Immature natural killer cell (primary cell): ENCODE data around the gene SEPTIN12. TPM values are rescaled to one million over a fixed set of nuclear protein-coding genes. Genes with fewer than 3 reads are reported as not detected.
A peak's percentile ranks its signal among the peaks of the same experiment; 100 is the strongest.

Source experiments
- DNase-seq, 3 donors: peaks; one replicate each; pipeline ENCODE4 v3.0.0; 2022; ENCODE audit warnings: mixed read lengths in 1 of 3
- H3K27ac Mint-ChIP-seq, 6 donors: one replicate each; pipeline ENCODE4 v1.8.0; 2020; ENCODE audit warnings: mixed read lengths in 6 of 6, mild to moderate bottlenecking in 5 of 6, inconsistent platforms in 4 of 6, moderate library complexity in 3 of 6
- H3K27me3 Mint-ChIP-seq, 3 donors: one replicate each; pipeline ENCODE4 v1.8.0; 2020 to 2021; ENCODE audit warnings: low read depth in 3 of 3, mild to moderate bottlenecking in 3 of 3, mixed read lengths in 3 of 3, moderate library complexity in 3 of 3, inconsistent platforms in 1 of 3
- H3K36me3 Mint-ChIP-seq, 3 donors: one replicate each; pipeline ENCODE4 v1.8.0; 2020; ENCODE audit warnings: mixed read lengths in 3 of 3, inconsistent platforms in 2 of 3, mild to moderate bottlenecking in 2 of 3
- H3K4me1 Mint-ChIP-seq, 2 donors: one replicate each; pipeline ENCODE4 v1.8.0; 2020; ENCODE audit warnings: inconsistent platforms in 2 of 2, mild to moderate bottlenecking in 2 of 2, mixed read lengths in 2 of 2, moderate library complexity in 1 of 2
- H3K4me3 Mint-ChIP-seq, 5 donors: one replicate each; pipeline ENCODE4 v1.8.0; 2020; ENCODE audit warnings: mild to moderate bottlenecking in 5 of 5, mixed read lengths in 5 of 5, inconsistent platforms in 3 of 5, moderate library complexity in 3 of 5
- H3K9me3 Mint-ChIP-seq, 6 donors: one replicate each; pipeline ENCODE4 v1.8.0; 2020; ENCODE audit warnings: mild to moderate bottlenecking in 6 of 6, mixed read lengths in 6 of 6, inconsistent platforms in 4 of 6, moderate library complexity in 3 of 6
- polyA plus RNA-seq, 3 donors: library from polyadenylated mRNA; unstranded; fragments of 300-500 nt; fragmentation: Illumina TruSeq; gene quantifications; one replicate each; pipeline ENCODE4 v1.2.3, GENCODE V29; 2021

The SEPTIN12 gene
- polyA plus RNA-seq, 3 donors from 2014 or later: not detected

DNA sequence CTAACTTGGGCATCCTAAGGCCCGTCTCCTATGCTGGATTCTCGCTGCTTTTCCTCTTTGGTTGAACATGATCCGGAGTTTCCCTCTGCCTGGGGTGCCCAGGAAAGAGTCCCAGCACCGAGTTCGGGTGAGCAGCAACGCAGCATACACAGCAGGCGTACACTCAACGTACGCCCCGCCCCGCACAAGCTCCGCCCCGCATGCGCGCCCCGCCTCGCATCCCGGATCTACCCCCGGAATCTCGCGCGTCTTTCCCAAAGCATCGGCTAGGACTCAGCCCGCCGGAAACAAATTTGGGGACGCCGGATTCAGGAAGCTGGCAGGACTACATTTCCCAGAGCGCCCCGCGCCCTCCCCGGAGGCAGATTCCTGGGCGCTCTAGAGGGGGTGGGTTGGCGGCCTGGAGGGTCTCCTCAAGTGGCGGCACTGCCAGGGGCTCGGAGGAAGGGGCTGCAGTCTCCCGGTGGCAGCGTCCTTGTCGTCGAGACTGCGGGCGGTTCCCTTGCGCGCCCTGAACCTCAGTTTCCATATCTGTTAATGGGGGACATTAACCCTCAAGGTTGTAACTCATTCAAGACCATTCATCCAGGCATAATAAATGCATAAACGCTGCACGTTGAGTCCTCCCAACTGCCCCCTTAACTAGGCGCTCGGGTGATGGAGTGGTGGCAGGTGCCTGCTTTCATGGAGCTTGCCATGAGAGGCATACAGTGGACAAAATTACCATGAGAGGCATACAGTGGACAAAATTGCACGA is 19.4 kb downstream of the SEPTIN12 start:
- Mint-ChIP-seq H3K4me1 (peaks cover 33 to 37% of the 10 kb centered on the region in 2 donors), H3K27ac (peak overlapping the region; percentile 80 to 94 (median 90)), H3K27me3 (peaks cover 12 to 23% (median 15%) of the 10 kb centered on the region in 3 donors), H3K9me3 (no peaks in the 10 kb centered on the region), H3K36me3 (no peaks in the 10 kb centered on the region), H3K4me3 (peak overlapping the region; percentile 88 to 97 (median 91))
- peak; percentile 68 to 73 (median 70) for DNase-seq

GRCh38 chr16:4767872-4768548 is 20.1 kb downstream of the SEPTIN12 start:
- H3K27ac Mint-ChIP-seq: peak overlapping the region; percentile 80 to 94 (median 90)
- H3K9me3 Mint-ChIP-seq: no peaks in the 10 kb centered on the region
- no peaks in the 10 kb centered on the region for H3K36me3 Mint-ChIP-seq
- DNase-seq: no peak
- H3K4me3 Mint-ChIP-seq: peak overlapping the region; percentile 88 to 97 (median 91)
- H3K4me1 Mint-ChIP-seq: peaks cover 33 to 37% of the 10 kb centered on the region in 2 donors
- peaks cover 12 to 23% (median 15%) of the 10 kb centered on the region in 3 donors for H3K27me3 Mint-ChIP-seq

DNA sequence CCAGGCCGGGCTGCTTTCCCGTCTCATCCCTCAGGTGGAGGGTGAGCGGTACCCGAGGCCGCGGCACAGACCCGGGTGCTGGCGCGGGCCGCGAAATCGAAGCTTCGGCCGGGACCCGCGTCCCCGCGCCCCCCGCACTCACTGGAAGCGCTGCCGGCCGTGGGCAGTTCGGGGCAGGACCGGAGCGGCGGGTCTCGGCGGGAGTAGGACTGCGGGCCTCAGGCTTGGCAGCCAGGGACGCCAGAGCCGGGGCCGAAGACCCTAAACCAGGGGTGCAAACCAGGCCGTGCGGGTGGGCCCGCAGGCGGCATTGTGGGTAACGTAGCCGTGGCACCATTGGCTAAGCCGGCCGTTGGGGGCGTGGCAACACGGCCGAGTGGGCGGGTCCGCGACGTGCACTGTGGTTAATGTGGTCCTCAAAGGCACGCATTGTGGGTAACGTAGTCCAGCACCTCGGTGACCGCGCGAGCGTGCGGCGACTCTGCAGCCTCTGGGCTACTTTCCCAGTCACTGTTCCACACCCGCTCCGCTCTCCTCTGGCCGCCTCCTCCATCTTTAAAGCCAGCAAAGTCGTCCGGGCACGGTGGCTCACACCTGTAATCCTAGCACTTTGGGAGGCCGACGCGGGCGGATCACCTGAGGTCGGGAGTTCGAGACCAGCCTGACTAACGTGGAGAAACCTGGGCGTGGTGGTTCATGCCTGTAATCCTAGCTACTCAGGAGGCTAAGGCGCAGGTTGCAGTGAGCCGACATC is 21.1 kb downstream of the SEPTIN12 start, which contains the start of gene ZNF500:
Gene ZNF500 (minus strand): TSS at position 288 of the 754 bp plus-strand sequence. CDS start 1,184 bp downstream, outside the sequence.
- peaks cover 33 to 37% of the 10 kb centered on the region in 2 donors for H3K4me1 Mint-ChIP-seq
- peaks cover 12 to 23% (median 15%) of the 10 kb centered on the region in 3 donors for H3K27me3 Mint-ChIP-seq
- peak; percentile 92 to 94 (median 92) for DNase-seq
- no peaks in the 10 kb centered on the region for H3K9me3 Mint-ChIP-seq
- H3K27ac Mint-ChIP-seq: peak within 1 kb of the TSS; percentile 83 to 94 (median 88)
- no peaks in the 10 kb centered on the region for H3K36me3 Mint-ChIP-seq
- peak within 1 kb of the TSS; percentile 88 to 97 (median 91) for H3K4me3 Mint-ChIP-seq

- no peak for DNase-seq
- Mint-ChIP-seq H3K4me1 (peaks cover 33 to 37% of the 10 kb centered on the region in 2 donors), H3K27ac (peak overlapping the region; percentile 69 to 82 (median 78)), H3K27me3 (peaks cover 12 to 23% (median 15%) of the 10 kb centered on the region in 3 donors), H3K36me3 (no peaks in the 10 kb centered on the region), H3K4me3 (peak overlapping the region; percentile 77 to 88 (median 83)), H3K9me3 (no peaks in the 10 kb centered on the region)
These were observed 22.4 kb downstream of the SEPTIN12 start for GRCh38 chr16:4765511-4766474.

GRCh38 chr16:4763791-4764190 is 24.4 kb downstream of the SEPTIN12 start:
- no peaks in the 10 kb centered on the region for H3K9me3 Mint-ChIP-seq
- H3K36me3 Mint-ChIP-seq: peaks cover 0 to 8% (median 4%) of the 10 kb centered on the region in 3 donors
- peak overlapping the region in 1 of 5 donors; percentile 29 for H3K4me3 Mint-ChIP-seq
- peaks cover 12 to 23% (median 15%) of the 10 kb centered on the region in 3 donors for H3K27me3 Mint-ChIP-seq
- no peak overlapping the region for H3K27ac Mint-ChIP-seq
- no peak for DNase-seq
- peaks cover 25 to 27% of the 10 kb centered on the region in 2 donors for H3K4me1 Mint-ChIP-seq

DNA sequence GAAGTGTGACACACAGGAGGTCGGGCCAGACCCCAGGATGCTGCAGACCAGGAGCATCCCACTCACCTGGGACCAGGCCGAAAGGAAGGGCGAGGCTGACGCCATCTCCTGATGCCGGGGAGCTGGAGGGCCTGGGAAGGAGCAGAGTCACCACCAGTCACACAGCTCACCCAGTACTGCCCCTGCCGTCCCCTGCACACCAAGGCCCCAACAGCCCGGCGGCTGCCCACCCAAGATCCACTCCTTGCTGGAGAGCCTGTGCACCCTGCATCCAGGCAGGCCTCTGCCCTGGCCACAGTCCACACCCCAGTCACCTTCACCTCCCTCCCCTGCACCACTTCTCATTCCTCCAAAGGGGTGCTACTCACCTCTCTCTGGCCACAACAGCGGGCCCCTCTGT is 25.9 kb downstream of the SEPTIN12 start:
- Mint-ChIP-seq H3K36me3 (peaks cover 0 to 13% (median 4%) of the 10 kb centered on the region in 3 donors), H3K27me3 (peaks cover 6 to 10% (median 8%) of the 10 kb centered on the region in 3 donors), H3K4me3 (no peak overlapping the region), H3K4me1 (peaks cover 11 to 12% of the 10 kb centered on the region in 2 donors), H3K9me3 (no peaks in the 10 kb centered on the region), H3K27ac (no peak overlapping the region)
- no peak for DNase-seq

DNA sequence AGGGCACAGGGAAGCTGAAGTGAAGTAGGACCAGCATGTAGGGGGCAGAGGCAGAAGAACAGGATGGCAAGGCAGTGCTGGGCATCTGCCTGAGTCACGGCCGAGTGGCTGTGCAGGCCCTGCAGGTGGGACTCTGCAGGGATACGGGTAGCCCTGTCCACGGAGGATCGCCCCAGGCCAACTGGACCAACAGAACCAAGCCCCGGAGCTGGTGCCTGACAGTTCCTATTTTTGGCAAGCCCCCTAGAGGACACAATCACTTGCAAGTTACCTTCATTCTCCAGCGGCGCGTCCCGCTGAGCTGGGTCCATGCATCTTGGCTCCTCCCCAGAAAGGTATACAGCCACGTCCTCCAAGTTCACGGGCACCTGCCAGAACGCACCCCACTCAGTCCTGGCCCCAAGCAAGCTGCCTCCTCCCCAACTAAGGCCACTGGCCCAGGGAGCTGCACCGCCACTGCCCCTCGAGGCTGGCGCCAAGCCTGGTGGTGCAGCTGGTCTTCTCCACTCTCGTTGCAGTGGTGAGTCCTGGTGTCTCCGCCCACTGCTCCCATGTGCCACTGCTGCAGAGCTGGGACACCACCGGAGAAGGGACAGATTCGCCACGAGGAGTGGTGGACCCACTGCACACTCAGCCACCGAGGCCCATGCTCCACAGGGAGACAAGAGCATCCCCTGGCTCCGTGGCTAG is 27.8 kb downstream of the SEPTIN12 start:
- H3K27me3 Mint-ChIP-seq: no peaks in the 10 kb centered on the region
- H3K27ac Mint-ChIP-seq: peak overlapping the region in 1 of 6 donors; percentile 35
- DNase-seq: no peak
- H3K4me1 Mint-ChIP-seq: peaks cover 0 to 5% of the 10 kb centered on the region in 2 donors
- no peak overlapping the region for H3K4me3 Mint-ChIP-seq
- H3K36me3 Mint-ChIP-seq: peaks cover 9 to 24% (median 15%) of the 10 kb centered on the region in 3 donors
- peaks cover 0 to 2% (median 0%) of the 10 kb centered on the region in 6 donors for H3K9me3 Mint-ChIP-seq

GRCh38 chr16:4755687-4756086 is 32.5 kb downstream of the SEPTIN12 start:
- DNase-seq: no peak
- H3K27me3 Mint-ChIP-seq: no peaks in the 10 kb centered on the region
- no peak overlapping the region for H3K4me3 Mint-ChIP-seq
- no peak overlapping the region for H3K27ac Mint-ChIP-seq
- H3K4me1 Mint-ChIP-seq: peaks cover 0 to 3% of the 10 kb centered on the region in 2 donors
- peaks cover 12 to 35% (median 23%) of the 10 kb centered on the region in 3 donors for H3K36me3 Mint-ChIP-seq
- peaks cover 0 to 2% (median 0%) of the 10 kb centered on the region in 6 donors for H3K9me3 Mint-ChIP-seq

GRCh38 chr16:4754865-4755264 is 33.3 kb downstream of the SEPTIN12 start:
- Mint-ChIP-seq H3K9me3 (peaks cover 0 to 2% (median 0%) of the 10 kb centered on the region in 6 donors), H3K27me3 (peaks cover 0 to 1% (median 0%) of the 10 kb centered on the region in 3 donors), H3K36me3 (peaks cover 12 to 33% (median 23%) of the 10 kb centered on the region in 3 donors), H3K27ac (no peak overlapping the region), H3K4me1 (peaks cover 0 to 3% of the 10 kb centered on the region in 2 donors), H3K4me3 (no peak overlapping the region)
- DNase-seq: no peak

DNA sequence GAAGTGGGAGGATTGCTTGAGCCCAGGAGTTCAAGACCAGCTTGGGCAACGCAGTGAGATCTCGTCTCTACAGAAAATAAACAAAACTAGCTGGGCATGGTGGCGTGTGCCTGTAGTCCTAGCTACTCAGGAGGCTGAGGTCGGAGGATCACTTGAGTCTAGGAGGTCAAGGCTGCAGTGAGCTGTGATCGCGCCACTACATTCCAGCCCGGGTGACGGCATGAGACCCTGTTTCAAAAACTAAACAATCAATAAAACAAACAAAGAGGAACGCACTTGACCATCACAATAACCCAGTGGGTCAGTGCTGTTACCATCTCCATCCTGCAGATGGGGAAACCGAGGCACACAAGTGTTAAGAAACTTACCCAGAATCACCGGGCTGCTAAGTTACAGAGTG is 34.9 kb downstream of the SEPTIN12 start:
- Mint-ChIP-seq H3K4me3 (no peak overlapping the region), H3K27me3 (peaks cover 0 to 1% (median 0%) of the 10 kb centered on the region in 3 donors), H3K4me1 (peaks cover under 1 to 7% of the 10 kb centered on the region in 2 donors), H3K27ac (no peak overlapping the region), H3K9me3 (peaks cover 0 to 2% (median 0%) of the 10 kb centered on the region in 6 donors), H3K36me3 (peaks cover 12 to 22% (median 19%) of the 10 kb centered on the region in 3 donors)
- no peak for DNase-seq

GRCh38 chr16:4752351-4753100 is 35.6 kb downstream of the SEPTIN12 start:
- peaks cover 0 to 2% (median 0%) of the 10 kb centered on the region in 6 donors for H3K9me3 Mint-ChIP-seq

More at GRCh38 chr16:4752351-4753100, 35.6 kb downstream of the SEPTIN12 start:
- Mint-ChIP-seq H3K27ac (no peak overlapping the region), H3K4me1 (peaks cover 8 to 14% of the 10 kb centered on the region in 2 donors), H3K4me3 (no peak overlapping the region), H3K36me3 (peaks cover 12 to 22% (median 19%) of the 10 kb centered on the region in 3 donors), H3K27me3 (peaks cover 0 to 1% (median 0%) of the 10 kb centered on the region in 3 donors)
- DNase-seq: no peak
